ENCODE measurements around the gene COL4A1. TPM values are rescaled to one million over a fixed set of nuclear protein-coding genes. Genes with fewer than 3 reads are reported as not detected.

The COL4A1 gene
- polyA plus RNA-seq, 1 donor (not counting 4 experiments of a cell fraction or from before 2014, with no cell fraction given), result 22.3 TPM

DNA sequence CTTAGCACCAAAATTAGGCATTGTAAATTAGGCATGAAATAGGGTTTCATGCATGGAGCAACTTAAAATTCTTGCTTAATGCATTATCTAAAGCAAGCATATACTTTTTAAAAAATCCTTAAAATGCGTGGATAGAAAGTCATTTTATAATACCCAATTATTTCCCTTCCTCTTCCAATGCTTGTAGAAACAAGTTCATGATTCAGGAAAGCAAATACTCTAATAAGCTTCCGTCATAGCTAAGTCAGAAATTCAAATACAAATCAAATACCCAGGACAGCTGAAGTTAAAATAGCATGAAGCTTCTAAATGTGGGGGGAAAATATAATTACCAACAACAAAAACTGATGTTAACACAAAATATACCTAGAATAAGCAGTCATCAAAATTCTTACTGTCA, 89.1 kb downstream of the COL4A1 start:
- Histone ChIP-seq H2AFZ (ENCODE audit: control insufficient read depth, low read length) (no peak overlapping the region), H3K36me3 (ENCODE audit: control insufficient read depth in 2 of 2, extremely low read depth in 1 of 2, insufficient read depth in 2 of 2, low read length in 2 of 2) (peaks cover 0 to 10% of the 10 kb centered on the region in 2 experiments), H3K9ac (ENCODE audit: control insufficient read depth, extremely low read depth, insufficient read depth, low read length) (no peak overlapping the region), H3K4me2 (ENCODE audit: control insufficient read depth, extremely low read depth, insufficient read depth, low read depth, low read length) (no peak overlapping the region), H3K9me1 (ENCODE audit: control insufficient read depth, extremely low read depth, insufficient read depth, low read length) (peaks cover 2% of the 10 kb centered on the region), H4K20me1 (ENCODE audit: control insufficient read depth, extremely low read depth, insufficient read depth, low read length) (no peaks in the 10 kb centered on the region), H3K9me3 (ENCODE audit: control insufficient read depth, low read depth, low read length) (no peaks in the 10 kb centered on the region), H3K4me1 (ENCODE audit: control insufficient read depth, extremely low read depth, insufficient read depth, low read length) (peaks cover 5% of the 10 kb centered on the region), H3K27me3 (ENCODE audit: control insufficient read depth, extremely low read depth, insufficient read depth, low read length) (no peaks in the 10 kb centered on the region), H3K79me2 (ENCODE audit: control insufficient read depth, insufficient read depth, low read length) (peaks cover 4% of the 10 kb centered on the region), H3K27ac (ENCODE audit: control insufficient read depth, insufficient read depth, low read length) (no peak overlapping the region), H3K4me3 (ENCODE audit: control insufficient read depth in 2 of 3, extremely low read depth in 1 of 3, insufficient read depth in 2 of 3, low read depth in 1 of 3, low read length in 3 of 3) (no peak overlapping the region)
- no peak for DNase-seq (ENCODE audit: low read depth, low spot score)
- FAIRE-seq, result no peak
- no peak for TF ChIP-seq EZH2 (IDR thresholded peaks at IDR 0.05; ENCODE audit: low read length)
- no peak for TF ChIP-seq CTCF (optimal IDR thresholded peaks at IDR 0.05 in 1 of 3, IDR thresholded peaks at IDR 0.05 in 1 of 3, conservative IDR thresholded peaks at IDR 0.05 in 1 of 3; ENCODE audit: extremely low read depth in 1 of 3, insufficient read depth in 2 of 3, low read length in 3 of 3)
- dilution Hi-C loops (cut with MboI; ENCODE audit: extremely low pct_ligation_motif_present, low sequenced_read_pairs), result no loop called here

DNA sequence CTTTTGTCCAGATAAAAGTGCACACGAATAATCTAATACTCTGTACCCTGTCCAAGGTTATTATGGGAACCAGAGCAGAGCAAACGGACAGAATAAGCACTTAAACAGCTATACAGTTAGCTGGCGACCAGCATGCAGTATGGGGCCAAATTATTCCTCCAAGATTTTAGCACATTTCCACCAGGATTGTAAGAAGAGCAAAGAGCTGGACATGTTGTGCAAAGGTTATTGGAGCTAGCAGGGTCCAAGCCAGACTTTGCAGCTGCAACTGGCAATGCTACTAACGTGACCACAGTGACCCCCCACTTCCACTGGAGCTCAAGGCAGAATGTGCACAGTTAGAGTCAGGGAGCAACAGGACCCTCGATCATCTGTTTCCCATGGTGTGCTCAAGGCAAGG, 89.9 kb downstream of the COL4A1 start:
- FAIRE-seq (no peak), DNase-seq (ENCODE audit: low read depth, low spot score) (no peak)
- Histone ChIP-seq H4K20me1 (ENCODE audit: control insufficient read depth, extremely low read depth, insufficient read depth, low read length) (no peaks in the 10 kb centered on the region), H3K27me3 (ENCODE audit: control insufficient read depth, extremely low read depth, insufficient read depth, low read length) (no peaks in the 10 kb centered on the region), H3K27ac (ENCODE audit: control insufficient read depth, insufficient read depth, low read length) (no peak overlapping the region), H3K4me2 (ENCODE audit: control insufficient read depth, extremely low read depth, insufficient read depth, low read depth, low read length) (no peak overlapping the region), H3K4me1 (ENCODE audit: control insufficient read depth, extremely low read depth, insufficient read depth, low read length) (peaks cover 4% of the 10 kb centered on the region), H3K79me2 (ENCODE audit: control insufficient read depth, insufficient read depth, low read length) (peaks cover 4% of the 10 kb centered on the region), H3K4me3 (ENCODE audit: control insufficient read depth in 2 of 3, extremely low read depth in 1 of 3, insufficient read depth in 2 of 3, low read depth in 1 of 3, low read length in 3 of 3) (no peak overlapping the region), H3K9me1 (ENCODE audit: control insufficient read depth, extremely low read depth, insufficient read depth, low read length) (peaks cover 2% of the 10 kb centered on the region), H2AFZ (ENCODE audit: control insufficient read depth, low read length) (no peak overlapping the region), H3K9ac (ENCODE audit: control insufficient read depth, extremely low read depth, insufficient read depth, low read length) (no peak overlapping the region), H3K36me3 (ENCODE audit: control insufficient read depth in 2 of 2, extremely low read depth in 1 of 2, insufficient read depth in 2 of 2, low read length in 2 of 2) (peaks cover 3 to 16% of the 10 kb centered on the region in 2 experiments), H3K9me3 (ENCODE audit: control insufficient read depth, low read depth, low read length) (no peaks in the 10 kb centered on the region)
- dilution Hi-C loops (cut with MboI; ENCODE audit: extremely low pct_ligation_motif_present, low sequenced_read_pairs), result no loop called here
- TF ChIP-seq EZH2 (IDR thresholded peaks at IDR 0.05; ENCODE audit: low read length) (no peak), CTCF (optimal IDR thresholded peaks at IDR 0.05 in 1 of 3, IDR thresholded peaks at IDR 0.05 in 1 of 3, conservative IDR thresholded peaks at IDR 0.05 in 1 of 3; ENCODE audit: extremely low read depth in 1 of 3, insufficient read depth in 2 of 3, low read length in 3 of 3) (no peak)

Measured in keratinocyte (primary cell).